HepG2 (cell line): ENCODE data around the gene EEIG1. TPM values are rescaled to one million over a fixed set of nuclear protein-coding genes. Genes with fewer than 3 reads are reported as not detected.

Source experiments
- ATF3 ChIP-seq: sonication (generic); formaldehyde crosslinking; IDR thresholded peaks from 2 replicates; pipeline ENCODE4 v1.4.0; 2020; ENCODE audit warnings: missing genetic modification reagents
- GLI4 ChIP-seq: sonication (generic); formaldehyde crosslinking; IDR thresholded peaks from 2 replicates; pipeline ENCODE4 v1.5.1; 2020; ENCODE audit warnings: missing genetic modification reagents, mild to moderate bottlenecking, moderate library complexity, borderline replicate concordance
- KDM6A ChIP-seq: IDR thresholded peaks from 2 replicates; pipeline ENCODE4 v1.6.1; 2016; ENCODE audit warnings: low read depth
- MAZ ChIP-seq, 2 experiments: sonication (generic) in 1 of 2; formaldehyde crosslinking in 1 of 2; IDR thresholded peaks; 2 replicates each; pipeline versions ENCODE4 v1.5.0 to v1.6.1; 2012 to 2020; ENCODE audit warnings: low read depth in 2 of 2, mild to moderate bottlenecking in 2 of 2, borderline replicate concordance in 1 of 2, improper control_type of control experiment in 1 of 2, low read length in 1 of 2, missing genetic modification reagents in 1 of 2, moderate library complexity in 1 of 2
- PHF8 ChIP-seq: sonication (generic); formaldehyde crosslinking; IDR thresholded peaks from 2 replicates; pipeline ENCODE4 v1.5.0; 2020; ENCODE audit warnings: missing genetic modification reagents
- POLR2AphosphoS2 ChIP-seq: IDR thresholded peaks from 2 replicates; pipeline ENCODE4 v1.6.1; 2011; ENCODE audit warnings: low read depth, low read length, improper control_type of control experiment
- PRPF4 ChIP-seq: fragments of 200-400 bp; formaldehyde crosslinking; IDR thresholded peaks from 2 replicates; pipeline ENCODE4 v1.6.1; 2016; ENCODE audit warnings: low read length, low read depth; ENCODE audit not compliant: poor library complexity, severe bottlenecking
- SIX4 ChIP-seq: sonication (generic); formaldehyde crosslinking; IDR thresholded peaks from 2 replicates; pipeline ENCODE4 v1.4.0; 2020; ENCODE audit warnings: missing genetic modification reagents
- SMAD9 ChIP-seq: sonication (generic); formaldehyde crosslinking; IDR thresholded peaks from 2 replicates; pipeline ENCODE4 v1.5.1; 2020; ENCODE audit warnings: mild to moderate bottlenecking, missing genetic modification reagents
- STAG1 ChIP-seq: sonication (generic); formaldehyde crosslinking; IDR thresholded peaks from 2 replicates; pipeline ENCODE4 v1.4.0; 2020; ENCODE audit warnings: missing genetic modification reagents
- TRIM22 ChIP-seq: fragments of 450-650 bp; IDR thresholded peaks from 2 replicates; pipeline ENCODE4 v1.6.1; 2017
- ZFP91 ChIP-seq: sonication (generic); formaldehyde crosslinking; IDR thresholded peaks from 2 replicates; pipeline ENCODE4 v1.9.0; 2022; ENCODE audit warnings: missing genetic modification reagents, mild to moderate bottlenecking, borderline replicate concordance
- ZFY ChIP-seq: sonication (generic); formaldehyde crosslinking; IDR thresholded peaks from 2 replicates; pipeline ENCODE4 v1.4.0; 2020; ENCODE audit warnings: missing genetic modification reagents
- ZMYM3 ChIP-seq: sonication (generic); formaldehyde crosslinking; IDR thresholded peaks from 2 replicates; pipeline ENCODE4 v1.5.1; 2020; ENCODE audit warnings: mild to moderate bottlenecking, missing genetic modification reagents
- ZNF274 ChIP-seq: sonication (generic); formaldehyde crosslinking; IDR thresholded peaks from 2 replicates; pipeline ENCODE4 v1.5.1; 2020; ENCODE audit warnings: mild to moderate bottlenecking, missing genetic modification reagents
- ZNF292 ChIP-seq: sonication (generic); formaldehyde crosslinking; IDR thresholded peaks from 2 replicates; pipeline ENCODE4 v1.8.1; 2022; ENCODE audit warnings: mild to moderate bottlenecking, low read depth, missing genetic modification reagents, borderline replicate concordance
- ZNF431 ChIP-seq: sonication (generic); formaldehyde crosslinking; IDR thresholded peaks from 2 replicates; pipeline ENCODE4 v1.9.0; 2022; ENCODE audit warnings: missing genetic modification reagents, low read depth, mild to moderate bottlenecking, borderline replicate concordance
- ZNF496 ChIP-seq: sonication (generic); formaldehyde crosslinking; IDR thresholded peaks from 2 replicates; pipeline ENCODE4 v1.8.1; 2023; ENCODE audit warnings: mild to moderate bottlenecking, moderate library complexity, missing genetic modification reagents; ENCODE audit not compliant: insufficient replicate concordance
- ZNF543 ChIP-seq: sonication (generic); formaldehyde crosslinking; IDR thresholded peaks from 2 replicates; pipeline ENCODE4 v1.4.0; 2020; ENCODE audit warnings: mild to moderate bottlenecking, missing genetic modification reagents
- ZNF558 ChIP-seq: sonication (generic); formaldehyde crosslinking; IDR thresholded peaks from 2 replicates; pipeline ENCODE4 v1.9.0; 2022; ENCODE audit warnings: mild to moderate bottlenecking, missing genetic modification reagents, borderline replicate concordance
- ZNF792 ChIP-seq: IDR thresholded peaks from 2 replicates; pipeline ENCODE4 v1.6.1; 2016
- polyA plus RNA-seq, 8 experiments: library from polyadenylated mRNA; depleted of rRNA in 3 of 8; stranded (reverse) in 7 of 8; unstranded in 1 of 8; fragments of >200 nt; fragmentation: Illumina TruSeq in 4 of 8; extraction: Trizol in 4 of 8; gene quantifications; 2 replicates each; pipeline versions ENCODE4 v1.2.1 to v1.2.3, GENCODE V29; 2011 to 2016; ENCODE audit warnings: low read depth in 4 of 8, missing spikeins in 1 of 8, mixed read lengths in 1 of 8; ENCODE audit not compliant: insufficient read depth in 1 of 8
- total RNA-seq, 5 experiments: library from RNA; depleted of rRNA; stranded (reverse); fragments of >200 nt; fragmentation: Illumina TruSeq; extraction: Trizol; gene quantifications; 2 replicates each; pipeline ENCODE4 v1.2.3, GENCODE V29; 2016; ENCODE audit warnings: low read depth in 1 of 5
- TF ChIP-seq, protein P1 (sequence below): sonication (generic); formaldehyde crosslinking; IDR thresholded peaks from 2 replicates; pipeline ENCODE4 v1.4.0; 2020; ENCODE audit warnings: missing genetic modification reagents, mild to moderate bottlenecking, borderline replicate concordance
- TF ChIP-seq, protein P2 (sequence below): sonication (generic); formaldehyde crosslinking; IDR thresholded peaks from 2 replicates; pipeline ENCODE4 v1.4.0; 2020; ENCODE audit warnings: missing genetic modification reagents, borderline replicate concordance

EEIG1 gene
- total and polyA plus RNA-seq, 2 of the 13 experiments (the other 11 are each of a cell fraction or from before 2014, with no cell fraction given), result 16.6 to 25.2 TPM

GRCh38 chr9:127989094-127989493 is 8.3 kb upstream of the EEIG1 start (continued):
- no peak for TF ChIP-seq PRPF4
- TF ChIP-seq ZNF558 (CRISPR knock-in tag), result no peak
- no peak for TF ChIP-seq ATF3 (CRISPR knock-in tag)
- TF ChIP-seq SMAD9, result no peak
- no peak for TF ChIP-seq STAG1 (CRISPR knock-in tag)
- TF ChIP-seq ZFY, result peak; percentile 31; the same call in 1 of the 2 replicates
- no peak for TF ChIP-seq ZFP91
- TF ChIP-seq ZMYM3, result peak; percentile 72; the same call in 1 of the 2 replicates
- TF ChIP-seq, protein P1, sequence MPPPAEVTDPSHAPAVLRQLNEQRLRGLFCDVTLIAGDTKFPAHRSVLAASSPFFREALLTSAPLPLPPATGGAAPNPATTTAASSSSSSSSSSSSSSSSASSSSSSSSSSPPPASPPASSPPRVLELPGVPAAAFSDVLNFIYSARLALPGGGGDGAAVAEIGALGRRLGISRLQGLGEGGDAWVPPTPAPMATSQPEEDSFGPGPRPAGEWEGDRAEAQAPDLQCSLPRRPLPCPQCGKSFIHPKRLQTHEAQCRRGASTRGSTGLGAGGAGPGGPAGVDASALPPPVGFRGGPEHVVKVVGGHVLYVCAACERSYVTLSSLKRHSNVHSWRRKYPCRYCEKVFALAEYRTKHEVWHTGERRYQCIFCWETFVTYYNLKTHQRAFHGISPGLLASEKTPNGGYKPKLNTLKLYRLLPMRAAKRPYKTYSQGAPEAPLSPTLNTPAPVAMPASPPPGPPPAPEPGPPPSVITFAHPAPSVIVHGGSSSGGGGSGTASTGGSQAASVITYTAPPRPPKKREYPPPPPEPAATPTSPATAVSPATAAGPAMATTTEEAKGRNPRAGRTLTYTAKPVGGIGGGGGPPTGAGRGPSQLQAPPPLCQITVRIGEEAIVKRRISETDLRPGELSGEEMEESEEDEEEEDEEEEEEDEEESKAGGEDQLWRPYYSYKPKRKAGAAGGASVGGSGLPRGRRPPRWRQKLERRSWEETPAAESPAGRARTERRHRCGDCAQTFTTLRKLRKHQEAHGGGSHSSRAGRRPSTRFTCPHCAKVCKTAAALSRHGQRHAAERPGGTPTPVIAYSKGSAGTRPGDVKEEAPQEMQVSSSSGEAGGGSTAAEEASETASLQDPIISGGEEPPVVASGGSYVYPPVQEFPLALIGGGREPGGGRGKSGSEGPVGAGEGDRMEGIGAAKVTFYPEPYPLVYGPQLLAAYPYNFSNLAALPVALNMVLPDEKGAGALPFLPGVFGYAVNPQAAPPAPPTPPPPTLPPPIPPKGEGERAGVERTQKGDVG (CRISPR knock-in tag), result no peak
- no peak for TF ChIP-seq ZNF792 (CRISPR knock-in tag)
- TF ChIP-seq ZNF292 (CRISPR knock-in tag), result no peak; the same call in 1 of the 2 replicates
- TF ChIP-seq ZNF543 (CRISPR knock-in tag), result no peak
- TF ChIP-seq, protein P2, sequence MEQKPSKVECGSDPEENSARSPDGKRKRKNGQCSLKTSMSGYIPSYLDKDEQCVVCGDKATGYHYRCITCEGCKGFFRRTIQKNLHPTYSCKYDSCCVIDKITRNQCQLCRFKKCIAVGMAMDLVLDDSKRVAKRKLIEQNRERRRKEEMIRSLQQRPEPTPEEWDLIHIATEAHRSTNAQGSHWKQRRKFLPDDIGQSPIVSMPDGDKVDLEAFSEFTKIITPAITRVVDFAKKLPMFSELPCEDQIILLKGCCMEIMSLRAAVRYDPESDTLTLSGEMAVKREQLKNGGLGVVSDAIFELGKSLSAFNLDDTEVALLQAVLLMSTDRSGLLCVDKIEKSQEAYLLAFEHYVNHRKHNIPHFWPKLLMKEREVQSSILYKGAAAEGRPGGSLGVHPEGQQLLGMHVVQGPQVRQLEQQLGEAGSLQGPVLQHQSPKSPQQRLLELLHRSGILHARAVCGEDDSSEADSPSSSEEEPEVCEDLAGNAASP (CRISPR knock-in tag), result 0 out of 2 replicates have a peak, but pooled peaks have one; percentile 12
- 0 out of 2 replicates have a peak, but pooled peaks have one; percentile 38 for TF ChIP-seq ZNF274 (CRISPR knock-in tag)
- TF ChIP-seq GLI4 (CRISPR knock-in tag), result no peak
- TF ChIP-seq ZNF431, result no peak
- no peak for TF ChIP-seq MAZ (IDR thresholded peaks at IDR 0.05; ENCODE audit: borderline replicate concordance, low read depth, low read length)
- no peak for TF ChIP-seq MAZ (CRISPR knock-in tag; IDR thresholded peaks at IDR 0.05; ENCODE audit: low read depth)
- peak; percentile 28; the same call in 1 of the 2 replicates for TF ChIP-seq PHF8 (CRISPR knock-in tag)
- no peak for TF ChIP-seq POLR2AphosphoS2
- no peak for TF ChIP-seq ZNF496 (CRISPR knock-in tag)
- no peak for TF ChIP-seq SIX4 (CRISPR knock-in tag)
- TF ChIP-seq TRIM22, result no peak
- no peak for TF ChIP-seq KDM6A (CRISPR knock-in tag)
